BE2C (cell line): ENCODE results near the gene GALNT6.

Experiments
- DNase-seq: peaks from one replicate; pipeline ENCODE4 v3.0.0-alpha.2; 2020
- H3K27me3 ChIP-seq: fragments of 250-450 bp; sonication (Bioruptor Pico); 2 replicates; pipeline ENCODE4 v1.5.1; 2020; ENCODE audit warnings: mild to moderate bottlenecking
- H3K36me3 ChIP-seq: fragments of 250-450 bp; sonication (Bioruptor Pico); 2 replicates; pipeline ENCODE4 v1.5.1; 2020; ENCODE audit warnings: mild to moderate bottlenecking
- H3K4me1 ChIP-seq: fragments of 250-450 bp; sonication (Bioruptor Pico); 2 replicates; pipeline ENCODE4 v1.5.1; 2020
- H3K4me3 ChIP-seq: 2 replicates; pipeline ENCODE4 v1.5.1; 2011; ENCODE audit warnings: low read depth, low read length
- H3K9me3 ChIP-seq: fragments of 250-450 bp; sonication (Bioruptor Pico); 2 replicates; pipeline ENCODE4 v1.5.1; 2020
- CTCF ChIP-seq: IDR thresholded peaks from 2 replicates; pipeline ENCODE4 v1.5.1; 2012; ENCODE audit warnings: mild to moderate bottlenecking, low read depth, low read length

Gene GALNT6

GRCh38 chr12:51362307-51362706 lies 28.9 kb downstream of the GALNT6 start:
- no peak for TF ChIP-seq CTCF
- DNase-seq, result no peak
- H3K9me3 ChIP-seq, result no peaks in the 10 kb centered on the region
- H3K27me3 ChIP-seq, result no peaks in the 10 kb centered on the region
- H3K4me3 ChIP-seq, result no peak overlapping the region
- H3K36me3 ChIP-seq, result peaks cover under 1% of the 10 kb centered on the region; the same call in 1 of the 2 replicates
- peaks cover 3% of the 10 kb centered on the region; the same call in 1 of the 2 replicates for H3K4me1 ChIP-seq

GRCh38 chr12:51361161-51362016 lies 29.8 kb downstream of the GALNT6 start:
- TF ChIP-seq CTCF, result no peak
- H3K4me1 ChIP-seq, result peaks cover 3% of the 10 kb centered on the region; the same call in 1 of the 2 replicates

GRCh38 chr12:51360315-51360714 lies 30.9 kb downstream of the GALNT6 start:
- TF ChIP-seq CTCF, result no peak
- peaks cover 2% of the 10 kb centered on the region; the same call in 1 of the 2 replicates for H3K36me3 ChIP-seq
- H3K4me1 ChIP-seq, result peaks cover 3% of the 10 kb centered on the region; the same call in 1 of the 2 replicates
- no peaks in the 10 kb centered on the region for H3K27me3 ChIP-seq
- DNase-seq, result no peak
- H3K4me3 ChIP-seq, result no peak overlapping the region
- no peaks in the 10 kb centered on the region for H3K9me3 ChIP-seq

More at GRCh38 chr12:51361161-51362016, 29.8 kb downstream of the GALNT6 start:
- H3K27me3 ChIP-seq, result no peaks in the 10 kb centered on the region
- H3K4me3 ChIP-seq, result no peak overlapping the region
- H3K36me3 ChIP-seq, result peaks cover 2% of the 10 kb centered on the region; the same call in 1 of the 2 replicates
- no peak for DNase-seq
- H3K9me3 ChIP-seq, result no peaks in the 10 kb centered on the region

GRCh38 chr12:51359851-51360250 lies 31.4 kb downstream of the GALNT6 start:
- H3K4me3 ChIP-seq, result no peak overlapping the region
- no peaks in the 10 kb centered on the region for H3K27me3 ChIP-seq
- H3K9me3 ChIP-seq, result no peaks in the 10 kb centered on the region
- no peak for TF ChIP-seq CTCF
- H3K36me3 ChIP-seq, result peaks cover 2% of the 10 kb centered on the region; the same call in 1 of the 2 replicates
- no peak for DNase-seq
- H3K4me1 ChIP-seq, result peaks cover 3% of the 10 kb centered on the region; the same call in 1 of the 2 replicates

- DNase-seq, result no peak
- H3K36me3 ChIP-seq, result peaks cover 2% of the 10 kb centered on the region; the same call in 1 of the 2 replicates
Observed at GRCh38 chr12:51358496-51358895, 32.7 kb downstream of the GALNT6 start.

More at GRCh38 chr12:51358496-51358895, 32.7 kb downstream of the GALNT6 start:
- Histone ChIP-seq H3K4me1 (peaks cover 3% of the 10 kb centered on the region; the same call in 1 of the 2 replicates), H3K27me3 (no peaks in the 10 kb centered on the region), H3K9me3 (no peaks in the 10 kb centered on the region), H3K4me3 (no peak overlapping the region)
- no peak for TF ChIP-seq CTCF
